Measurements from ENCODE around the gene CEP128.

The CEP128 gene

GRCh38 chr14:80713076-80713850, 228.3 kb downstream of the CEP128 start:
- H3K4me3 ChIP-seq (replicated peaks in 1 of 2; ENCODE audit: low read depth in 2 of 2, low read length in 2 of 2) = no peak overlapping the region
- no peak for TF ChIP-seq CTCF (IDR thresholded peaks at IDR 0.05; ENCODE audit: low read depth, low read length)
- DNase-seq (ENCODE audit: low read depth in 2 of 2) = no peak

DNA sequence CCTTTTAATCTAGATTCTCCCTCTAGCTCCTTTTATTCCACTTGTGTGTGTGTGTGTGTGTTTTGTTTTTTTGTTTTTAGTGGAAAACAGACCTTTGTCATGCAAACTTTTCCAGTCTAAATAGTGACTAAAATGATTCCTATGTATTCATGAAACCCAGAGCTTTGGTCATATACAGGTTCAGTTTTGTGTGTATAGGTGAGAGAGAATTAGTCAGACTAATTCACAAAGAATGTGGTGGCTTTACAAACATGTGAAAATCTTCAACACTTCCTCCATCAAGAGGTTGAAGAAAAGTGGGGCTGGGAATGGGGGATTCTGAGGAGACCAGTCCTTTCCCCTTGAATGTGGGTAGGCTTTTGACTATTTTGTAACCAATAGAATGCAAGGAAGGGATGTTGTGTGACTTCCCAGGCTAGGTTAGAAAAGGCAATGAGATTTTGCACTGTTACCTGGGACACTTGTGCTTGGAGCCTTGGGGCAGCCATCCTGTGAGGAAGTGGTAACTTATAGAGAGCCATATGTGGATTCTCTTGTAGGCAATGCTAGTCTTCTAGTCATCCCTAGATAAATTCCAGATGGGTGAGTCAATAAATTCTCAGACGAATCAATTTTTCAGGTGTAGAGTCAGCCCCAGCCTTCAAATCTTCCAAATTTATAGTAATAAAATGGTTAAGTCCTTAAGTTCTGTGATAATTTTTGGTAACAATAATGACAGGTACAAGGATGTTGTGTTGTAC, 236.1 kb downstream of the CEP128 start:
- no peak for DNase-seq (ENCODE audit: low read depth in 2 of 2)
- no peak for TF ChIP-seq CTCF (IDR thresholded peaks at IDR 0.05; ENCODE audit: low read depth, low read length)
- H3K4me3 ChIP-seq (replicated peaks in 1 of 2; ENCODE audit: low read depth in 2 of 2, low read length in 2 of 2) = no peak overlapping the region

DNA sequence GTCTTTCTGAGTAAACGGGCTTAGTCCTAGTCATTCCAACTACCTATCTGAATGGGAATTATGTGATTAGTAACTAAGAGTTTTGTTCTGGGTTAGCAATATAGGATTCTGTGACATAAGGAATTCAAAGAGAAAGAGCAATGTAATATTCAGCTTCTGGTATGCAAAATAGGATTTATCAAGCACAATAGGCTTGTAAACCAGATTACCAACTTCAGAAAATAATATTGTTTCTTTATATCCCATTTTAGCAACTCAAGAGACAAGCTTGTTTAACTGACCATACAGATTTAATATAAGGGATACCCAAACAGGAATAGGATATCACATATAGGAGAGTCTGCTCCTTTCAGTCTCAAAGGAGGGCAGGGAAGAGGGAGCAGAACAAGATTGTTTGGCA, 240.9 kb downstream of the CEP128 start:
- no peak for TF ChIP-seq CTCF (IDR thresholded peaks at IDR 0.05; ENCODE audit: low read depth, low read length)
- no peak for DNase-seq (ENCODE audit: low read depth in 2 of 2)
- H3K4me3 ChIP-seq (replicated peaks in 1 of 2; ENCODE audit: low read depth in 2 of 2, low read length in 2 of 2) = no peak overlapping the region

GRCh38 chr14:80699861-80700260, 241.7 kb downstream of the CEP128 start:
- H3K4me3 ChIP-seq (replicated peaks in 1 of 2; ENCODE audit: low read depth in 2 of 2, low read length in 2 of 2) = no peak overlapping the region
- TF ChIP-seq CTCF (IDR thresholded peaks at IDR 0.05; ENCODE audit: low read depth, low read length) = no peak
- DNase-seq (ENCODE audit: low read depth in 2 of 2) = peak in 1 of 2 donors; percentile 2

- TF ChIP-seq CTCF (IDR thresholded peaks at IDR 0.05; ENCODE audit: low read depth, low read length) = no peak
- H3K4me3 ChIP-seq (replicated peaks in 1 of 2; ENCODE audit: low read depth in 2 of 2, low read length in 2 of 2) = no peak overlapping the region
- DNase-seq (ENCODE audit: low read depth in 2 of 2) = no peak
Measured at GRCh38 chr14:80698974-80699373, 242.6 kb downstream of the CEP128 start.

GRCh38 chr14:80695869-80696268, 245.7 kb downstream of the CEP128 start:
- no peak for TF ChIP-seq CTCF (IDR thresholded peaks at IDR 0.05; ENCODE audit: low read depth, low read length)
- no peak for DNase-seq (ENCODE audit: low read depth in 2 of 2)
- H3K4me3 ChIP-seq (replicated peaks in 1 of 2; ENCODE audit: low read depth in 2 of 2, low read length in 2 of 2) = no peak overlapping the region

Measured in cardiac fibroblast (primary cell).